LHCN-M2 (cell line): Measurements from ENCODE around the gene PMP22. TPM values are rescaled to one million over a fixed set of nuclear protein-coding genes. Genes with fewer than 3 reads are reported as not detected.
A peak's percentile ranks its signal among the peaks of the same experiment; 100 is the strongest.

Experiments used
- DNase-seq: peaks from one replicate; pipeline ENCODE4 v3.0.0-alpha.2; 2012; ENCODE audit warnings: low read depth
- polyA plus RNA-seq: library from polyadenylated mRNA; unstranded; fragments of >200 nt; gene quantifications from one replicate; pipeline ENCODE4 v1.2.1, GENCODE V29; 2012; ENCODE audit warnings: missing spikeins
- total RNA-seq: library from RNA; depleted of rRNA; stranded (reverse); fragments of >200 nt; gene quantifications from 2 replicates; pipeline ENCODE4 v1.2.3, GENCODE V29; 2014; rRNA removed

Gene PMP22
- 23.6 and 26.4 TPM in 2 replicates for total RNA-seq
- polyA plus RNA-seq, result 29.3 TPM

- no peak for DNase-seq
These were observed at the start of gene PMP22 for GRCh38 chr17:15265131-15265530. TSS of gene PMP22 (minus strand) at chr17:15265326. CDS start at chr17:15260727, 4,599 bp downstream.

- DNase-seq, result no peak
These were observed 46.9 kb upstream of the PMP22 start for GRCh38 chr17:15311996-15312395.

GRCh38 chr17:15309793-15310192 lies 44.7 kb upstream of the PMP22 start:
- DNase-seq, result no peak

DNA sequence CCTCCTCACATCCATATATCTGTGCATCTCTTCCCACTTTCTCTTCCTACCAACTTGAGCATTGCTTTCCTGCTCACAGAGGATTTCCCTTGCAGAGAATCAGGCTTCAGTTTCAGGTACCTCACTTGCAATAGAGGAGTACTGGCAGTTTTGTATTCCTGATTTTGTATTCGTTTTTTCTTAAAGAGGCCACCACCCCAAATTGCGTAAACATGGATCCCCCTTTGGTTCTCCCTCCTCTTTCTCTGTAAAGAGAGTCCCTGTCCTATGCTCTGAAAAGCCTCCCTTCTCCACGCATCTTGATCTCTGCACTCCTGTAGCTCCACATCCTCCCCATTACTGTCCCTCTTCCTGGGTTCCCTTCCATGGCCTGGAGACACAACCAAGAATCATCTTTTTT lies 44.1 kb upstream of the PMP22 start:
- DNase-seq, result no peak

GRCh38 chr17:15308758-15309157 lies 43.6 kb upstream of the PMP22 start:
- DNase-seq, result no peak

DNA sequence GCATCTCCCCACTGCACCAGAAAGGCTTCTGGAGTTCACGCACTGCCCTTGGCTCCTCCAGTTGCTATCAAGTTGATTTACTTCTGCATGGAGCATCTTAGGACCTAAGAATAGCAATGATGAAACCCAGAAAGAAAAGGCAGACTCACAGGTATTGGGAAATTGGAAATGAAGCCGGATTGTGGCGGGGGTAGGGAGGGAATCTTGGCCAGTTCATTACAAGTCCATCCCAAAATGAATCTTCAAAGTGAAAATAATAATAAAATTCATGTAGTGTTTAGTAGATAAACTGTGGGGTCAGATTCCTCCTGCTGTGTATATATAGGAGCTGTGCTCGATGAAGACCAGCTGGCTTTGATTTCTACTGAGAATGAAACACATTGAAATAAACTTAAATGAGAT lies 42.6 kb upstream of the PMP22 start:
- no peak for DNase-seq

GRCh38 chr17:15303851-15304250 lies 38.7 kb upstream of the PMP22 start:
- DNase-seq, result no peak

DNA sequence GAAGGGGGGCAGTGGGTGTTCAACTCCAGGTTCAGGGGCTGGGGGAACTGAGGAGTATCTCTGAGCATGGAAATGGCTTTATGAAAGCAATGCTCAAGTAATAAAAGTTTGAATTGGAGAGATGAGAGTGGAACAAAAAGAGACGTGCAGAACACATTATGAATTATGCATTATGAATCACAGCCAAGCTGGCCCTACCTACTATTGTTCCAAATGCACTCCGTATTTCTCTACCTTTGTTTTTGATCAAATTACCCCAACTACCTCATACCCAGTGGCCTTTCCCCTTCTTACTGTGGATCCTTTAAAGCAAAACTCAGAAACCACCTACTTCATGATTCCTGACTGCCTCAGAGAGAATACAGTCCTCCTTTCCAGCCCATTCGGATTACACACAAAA lies 38.1 kb upstream of the PMP22 start:
- DNase-seq, result no peak

DNA sequence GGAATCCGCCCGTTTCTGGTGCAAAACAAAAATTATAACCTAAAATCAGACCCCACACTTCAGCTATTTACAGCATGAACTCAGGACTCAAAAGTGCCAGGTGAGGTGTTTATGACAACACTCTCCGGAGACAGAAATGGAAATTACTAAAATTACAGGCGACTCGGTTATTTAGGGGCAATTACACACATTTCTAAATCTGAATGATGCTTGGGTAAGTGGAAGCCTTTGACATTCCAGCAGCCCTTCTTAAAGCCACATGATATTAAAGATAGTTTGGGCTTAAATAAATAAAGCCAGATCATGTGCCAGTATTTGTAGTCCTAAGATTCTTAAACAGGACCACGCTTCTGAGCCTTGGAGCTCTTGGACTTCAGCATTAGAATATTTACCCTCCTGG lies 36.7 kb upstream of the PMP22 start:
- no peak for DNase-seq

GRCh38 chr17:15298176-15298575 lies 33.0 kb upstream of the PMP22 start:
- DNase-seq, result peak; percentile 65

DNA sequence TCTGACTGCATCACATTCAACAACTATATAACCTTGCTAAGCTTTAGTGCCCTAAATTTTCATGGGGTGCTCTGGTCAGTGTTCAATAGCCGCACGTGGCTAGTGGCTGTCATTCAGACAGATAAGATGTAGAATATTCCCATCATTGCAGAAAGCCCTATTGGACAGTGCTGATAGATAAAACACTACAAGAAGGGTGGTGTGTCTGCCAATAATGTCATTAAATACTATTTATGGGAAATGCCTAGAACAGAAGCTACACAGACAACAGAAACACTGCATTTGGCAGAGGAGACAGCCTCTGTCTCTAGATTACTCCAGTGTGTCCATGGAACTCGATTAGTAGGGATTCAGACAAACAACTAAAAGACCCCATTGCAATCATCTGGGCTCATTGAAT lies 28.4 kb upstream of the PMP22 start:
- DNase-seq, result no peak

- no peak for DNase-seq
These were observed 26.7 kb upstream of the PMP22 start for GRCh38 chr17:15291674-15292361.

GRCh38 chr17:15290605-15291004 lies 25.5 kb upstream of the PMP22 start:
- no peak for DNase-seq

- DNase-seq, result no peak
These were observed 24.4 kb upstream of the PMP22 start for GRCh38 chr17:15289285-15290183.

- DNase-seq, result no peak
These were observed 23.7 kb upstream of the PMP22 start for GRCh38 chr17:15288859-15289258.

DNA sequence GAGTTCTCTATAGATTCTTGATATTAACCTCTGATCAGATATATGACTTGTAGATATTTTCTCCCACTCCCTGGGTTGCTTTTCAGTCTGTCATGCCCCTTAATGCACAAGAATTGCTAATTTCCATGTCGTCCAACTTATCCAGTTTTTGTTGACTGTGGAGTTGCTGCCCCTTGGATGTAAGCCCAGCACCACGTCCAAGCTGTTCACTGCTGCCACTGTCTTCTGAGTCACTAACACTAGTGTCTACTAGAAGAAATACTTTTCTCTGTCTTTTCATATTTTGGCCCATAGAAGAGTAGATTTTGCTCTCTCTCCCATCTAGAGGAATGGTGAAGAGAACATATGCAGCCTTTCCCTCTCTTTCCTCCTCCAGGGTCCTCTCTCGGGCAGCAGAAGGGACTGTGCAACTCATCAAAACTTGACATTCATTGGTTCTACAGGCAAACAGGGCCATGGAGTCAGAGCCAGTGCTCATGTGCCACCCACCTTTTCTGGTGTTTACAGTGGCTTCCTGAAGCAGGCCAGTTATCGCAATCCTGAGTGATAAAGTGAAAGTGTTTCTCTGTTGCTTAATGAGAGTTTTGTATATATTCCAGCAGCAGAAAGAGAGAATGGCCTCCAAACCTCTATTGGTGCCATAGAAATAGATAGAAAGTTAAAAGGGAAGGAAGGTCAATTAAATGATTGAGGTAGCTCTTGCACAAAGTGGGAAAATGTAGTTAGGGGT lies 22.6 kb upstream of the PMP22 start:
- no peak for DNase-seq

- no peak for DNase-seq
These were observed 20.3 kb upstream of the PMP22 start for GRCh38 chr17:15285466-15285865.

DNA sequence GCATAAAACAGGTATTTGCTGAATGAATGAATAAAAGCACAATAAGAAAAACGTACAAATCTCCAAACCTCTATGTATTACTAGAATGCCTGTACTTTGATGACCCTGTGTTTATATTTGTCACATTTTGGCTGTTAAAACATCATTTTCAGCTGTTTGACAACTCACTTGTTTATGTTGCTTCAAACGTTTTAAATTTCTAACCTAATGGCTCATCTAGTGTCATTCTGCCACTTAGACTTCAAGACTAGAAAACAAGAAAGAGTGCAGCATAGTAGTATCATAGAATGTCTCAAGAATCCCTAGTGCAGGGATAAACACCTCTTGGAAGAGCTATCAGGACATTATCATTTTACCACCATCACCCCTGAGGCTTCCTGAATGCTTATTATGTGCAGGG lies 19.4 kb upstream of the PMP22 start:
- DNase-seq, result no peak

GRCh38 chr17:15284107-15284506 lies 19.0 kb upstream of the PMP22 start:
- DNase-seq, result no peak

GRCh38 chr17:15281909-15282308 lies 16.8 kb upstream of the PMP22 start:
- DNase-seq, result no peak

DNA sequence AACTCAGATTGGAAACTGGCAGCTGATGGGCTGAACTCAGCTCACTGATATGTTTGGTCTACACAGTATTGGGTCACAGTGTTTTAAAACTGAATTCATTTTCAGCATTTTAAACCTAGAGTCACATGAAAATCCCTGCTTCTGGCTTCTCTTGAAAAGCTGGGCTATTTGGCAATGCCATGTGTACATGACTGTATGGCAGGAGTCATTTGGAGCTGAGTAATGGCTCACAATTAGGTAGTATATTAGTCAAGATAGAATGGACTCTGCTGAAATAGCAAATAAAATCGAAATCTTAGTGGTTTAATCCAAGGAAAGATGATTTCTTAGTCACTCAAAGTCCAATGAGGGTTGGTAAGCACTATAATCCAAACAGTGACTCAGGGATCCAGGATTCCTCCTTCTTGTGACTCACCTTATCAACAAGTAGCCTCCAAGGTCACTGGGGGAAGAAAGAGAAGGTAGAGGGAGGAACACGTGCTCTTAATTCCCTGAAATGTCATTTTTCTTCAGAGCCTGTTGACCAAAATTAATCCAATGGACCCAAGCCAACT lies 13.9 kb upstream of the PMP22 start:
- peak; percentile 91 for DNase-seq

DNA sequence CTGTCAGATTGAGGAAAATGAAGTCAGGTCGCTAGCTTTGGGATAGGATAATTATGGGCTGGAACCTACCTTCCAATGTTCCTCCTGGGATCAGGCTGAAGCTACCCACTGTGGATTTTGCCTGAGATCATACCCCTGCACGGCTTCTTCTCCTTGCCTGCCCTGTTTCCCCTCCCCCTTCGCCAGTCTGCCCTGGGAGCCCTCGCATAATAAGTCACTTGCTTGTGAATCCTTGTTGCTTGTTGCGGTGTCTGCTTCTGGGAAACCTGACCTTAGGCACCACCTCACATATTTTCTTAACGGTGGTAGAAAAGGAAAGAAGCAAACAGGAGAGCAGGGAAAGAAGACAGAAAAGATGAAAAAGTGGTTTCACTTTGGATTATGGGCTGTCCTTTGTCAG lies 13.3 kb upstream of the PMP22 start:
- DNase-seq, result no peak
